ENCODE data around the gene HSD17B1.
"Not testable (repeated sequence)": the region's sequence is repeated elsewhere in the genome, so short reads cannot be mapped to it uniquely, and the experiment has no call there.

HSD17B1 gene

GRCh38 chr17:42552736-42553135, at the start of gene HSD17B1:
TSS of gene HSD17B1 (plus strand) at chr17:42552923. CDS start at chr17:42552934, 11 bp downstream.
- DNase-seq: not testable (repeated sequence)

GRCh38 chr17:42502926-42503325, 49.8 kb upstream of the HSD17B1 start:
- no peak for DNase-seq

- no peak for DNase-seq
Measured at GRCh38 chr17:42507671-42508070, 45.1 kb upstream of the HSD17B1 start.

- no peak for DNase-seq
Measured at GRCh38 chr17:42508426-42509165, 44.1 kb upstream of the HSD17B1 start.

- no peak for DNase-seq
Measured at GRCh38 chr17:42509409-42509808, 43.3 kb upstream of the HSD17B1 start.

- DNase-seq: no peak
Measured at GRCh38 chr17:42509841-42510240, 42.9 kb upstream of the HSD17B1 start.

GRCh38 chr17:42512246-42512645, 40.5 kb upstream of the HSD17B1 start:
- no peak for DNase-seq

GRCh38 chr17:42512733-42513251, 39.9 kb upstream of the HSD17B1 start:
- no peak for DNase-seq

GRCh38 chr17:42513686-42514085, 39.0 kb upstream of the HSD17B1 start:
- DNase-seq: no peak

- no peak for DNase-seq
Measured at GRCh38 chr17:42514279-42514678, 38.4 kb upstream of the HSD17B1 start.

- no peak for DNase-seq
Measured at GRCh38 chr17:42514867-42515266, 37.9 kb upstream of the HSD17B1 start.

GRCh38 chr17:42517516-42517915, 35.2 kb upstream of the HSD17B1 start:
- DNase-seq: peak; percentile 19 to 72

- DNase-seq: no peak
Measured at GRCh38 chr17:42518046-42518754, 34.5 kb upstream of the HSD17B1 start.

- no peak for DNase-seq
Measured at GRCh38 chr17:42518755-42519545, 33.8 kb upstream of the HSD17B1 start.

GRCh38 chr17:42519546-42520491, 32.9 kb upstream of the HSD17B1 start:
- DNase-seq: peak; percentile 57 to 62

GRCh38 chr17:42520540-42520951, 32.2 kb upstream of the HSD17B1 start:
- no peak for DNase-seq

- no peak for DNase-seq
Measured at GRCh38 chr17:42521036-42521435, 31.7 kb upstream of the HSD17B1 start.

- DNase-seq: no peak
Measured at GRCh38 chr17:42521666-42522262, 31.0 kb upstream of the HSD17B1 start.

GRCh38 chr17:42522263-42522790, 30.4 kb upstream of the HSD17B1 start:
- no peak for DNase-seq

GRCh38 chr17:42522798-42523278, 29.9 kb upstream of the HSD17B1 start:
- no peak for DNase-seq

- DNase-seq: no peak
Measured at GRCh38 chr17:42525221-42525620, 27.5 kb upstream of the HSD17B1 start.
